Neural progenitor cell (in vitro differentiated cells): Measurements from ENCODE around the gene INHBC. TPM values are rescaled to one million over a fixed set of nuclear protein-coding genes. Genes with fewer than 3 reads are reported as not detected.

Source experiments
- DNase-seq: peaks from one replicate; pipeline ENCODE4 v3.0.0-alpha.2; 2016; ENCODE audit warnings: low spot score
- H2AFZ ChIP-seq: fragments of 200-600 bp; sonication (generic); replicated peaks from 2 replicates; pipeline ENCODE4 v1.6.1; 2016; ENCODE audit warnings: antibody characterized with exemption
- H3F3A ChIP-seq: fragments of 200-600 bp; sonication (generic); 2 replicates; pipeline ENCODE4 v1.6.1; 2016; ENCODE audit warnings: antibody characterized with exemption, low read depth
- H3K27ac ChIP-seq: fragments of 200-600 bp; sonication (generic); 2 replicates; pipeline ENCODE4 v1.5.1; 2016; ENCODE audit warnings: mild to moderate bottlenecking
- H3K27me3 ChIP-seq: fragments of 200-600 bp; sonication (generic); 2 replicates; pipeline ENCODE4 v1.6.1; 2016; ENCODE audit warnings: mild to moderate bottlenecking, moderate library complexity
- H3K36me3 ChIP-seq: fragments of 200-600 bp; sonication (generic); 2 replicates; pipeline ENCODE4 v1.5.1; 2016
- H3K4me1 ChIP-seq: fragments of 200-600 bp; sonication (generic); 2 replicates; pipeline ENCODE4 v1.6.1; 2016; ENCODE audit warnings: mixed run types
- H3K4me2 ChIP-seq: fragments of 200-600 bp; sonication (generic); 2 replicates; pipeline ENCODE4 v1.6.1; 2016
- H3K4me3 ChIP-seq: fragments of 200-600 bp; sonication (generic); 2 replicates; pipeline ENCODE4 v1.5.1; 2016
- H3K79me2 ChIP-seq: fragments of 200-600 bp; sonication (generic); 2 replicates; pipeline ENCODE4 v1.6.1; 2016; ENCODE audit warnings: low read depth
- H3K9ac ChIP-seq: fragments of 200-600 bp; sonication (generic); 2 replicates; pipeline ENCODE4 v1.6.1; 2016
- H3K9me3 ChIP-seq: fragments of 200-600 bp; sonication (generic); 2 replicates; pipeline ENCODE4 v1.5.1; 2016; ENCODE audit warnings: low read depth
- H4K20me1 ChIP-seq: fragments of 200-600 bp; sonication (generic); 2 replicates; pipeline ENCODE4 v1.6.1; 2016; ENCODE audit warnings: low read depth
- H3K27ac Mint-ChIP-seq: 3 replicates; pipeline ENCODE4 v1.8.0; 2021; ENCODE audit warnings: mixed read lengths
- H3K27me3 Mint-ChIP-seq: 2 replicates; pipeline ENCODE4 v1.8.0; 2022; ENCODE audit warnings: low read depth, mild to moderate bottlenecking, inconsistent platforms, moderate library complexity, mixed read lengths; ENCODE audit not compliant: insufficient read depth
- H3K36me3 Mint-ChIP-seq: 3 replicates; pipeline ENCODE4 v1.8.0; 2021; ENCODE audit warnings: mixed read lengths
- H3K4me1 Mint-ChIP-seq: 3 replicates; pipeline ENCODE4 v1.8.0; 2021; ENCODE audit warnings: mixed read lengths
- H3K4me3 Mint-ChIP-seq: 3 replicates; pipeline ENCODE4 v1.8.0; 2021; ENCODE audit warnings: mild to moderate bottlenecking, moderate library complexity, mixed read lengths
- H3K9me3 Mint-ChIP-seq: 3 replicates; pipeline ENCODE4 v1.8.0; 2020; ENCODE audit warnings: mixed read lengths
- EZH2 ChIP-seq: fragments of 200-600 bp; sonication (generic); IDR thresholded peaks from 2 replicates; pipeline ENCODE4 v1.6.1; 2017; ENCODE audit warnings: antibody characterized with exemption, mild to moderate bottlenecking, moderate library complexity
- EZH2phosphoT487 ChIP-seq: fragments of 200-600 bp; sonication (generic); IDR thresholded peaks from 2 replicates; pipeline ENCODE4 v1.6.1; 2017; ENCODE audit warnings: antibody characterized with exemption
- total RNA-seq: library from RNA; depleted of rRNA; stranded (reverse); fragments of >200 nt; gene quantifications from 2 replicates; pipeline ENCODE4 v1.2.3, GENCODE V29; 2015; ENCODE audit warnings: low replicate concordance
- TF ChIP-seq, protein P1 (sequence below): fragments of 200-600 bp; sonication (generic); IDR thresholded peaks from 2 replicates; pipeline ENCODE4 v1.5.1; 2017; ENCODE audit warnings: antibody characterized with exemption, mild to moderate bottlenecking

The INHBC gene
- total RNA-seq, 1 donor from 2014 or later, result not detected

DNA sequence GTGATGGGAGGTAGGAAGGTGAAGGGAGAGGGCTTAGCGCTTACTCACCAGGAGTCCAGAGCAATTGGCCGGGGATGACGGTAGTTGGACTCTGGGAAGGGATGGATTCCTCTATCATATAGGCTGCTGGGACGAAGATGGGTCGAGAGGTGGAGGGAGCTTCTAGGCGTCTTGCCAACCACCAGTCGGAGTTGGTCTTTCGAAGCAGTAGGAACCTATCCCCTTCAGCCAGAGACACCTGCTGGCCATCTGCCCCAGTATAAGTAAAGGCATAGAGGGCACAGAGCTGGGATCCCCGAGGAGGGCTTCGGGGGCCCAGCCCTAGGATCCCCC lies 44.4 kb downstream of the INHBC start:
- Mint-ChIP-seq H3K36me3 (no peaks in the 10 kb centered on the region), H3K27ac (no peak overlapping the region), H3K4me3 (no peak overlapping the region), H3K9me3 (no peaks in the 10 kb centered on the region), H3K27me3 (peaks cover 28% of the 10 kb centered on the region), H3K4me1 (peaks cover 2% of the 10 kb centered on the region)
- no peaks in the 10 kb centered on the region for H3K36me3 ChIP-seq
- TF ChIP-seq, protein P1, sequence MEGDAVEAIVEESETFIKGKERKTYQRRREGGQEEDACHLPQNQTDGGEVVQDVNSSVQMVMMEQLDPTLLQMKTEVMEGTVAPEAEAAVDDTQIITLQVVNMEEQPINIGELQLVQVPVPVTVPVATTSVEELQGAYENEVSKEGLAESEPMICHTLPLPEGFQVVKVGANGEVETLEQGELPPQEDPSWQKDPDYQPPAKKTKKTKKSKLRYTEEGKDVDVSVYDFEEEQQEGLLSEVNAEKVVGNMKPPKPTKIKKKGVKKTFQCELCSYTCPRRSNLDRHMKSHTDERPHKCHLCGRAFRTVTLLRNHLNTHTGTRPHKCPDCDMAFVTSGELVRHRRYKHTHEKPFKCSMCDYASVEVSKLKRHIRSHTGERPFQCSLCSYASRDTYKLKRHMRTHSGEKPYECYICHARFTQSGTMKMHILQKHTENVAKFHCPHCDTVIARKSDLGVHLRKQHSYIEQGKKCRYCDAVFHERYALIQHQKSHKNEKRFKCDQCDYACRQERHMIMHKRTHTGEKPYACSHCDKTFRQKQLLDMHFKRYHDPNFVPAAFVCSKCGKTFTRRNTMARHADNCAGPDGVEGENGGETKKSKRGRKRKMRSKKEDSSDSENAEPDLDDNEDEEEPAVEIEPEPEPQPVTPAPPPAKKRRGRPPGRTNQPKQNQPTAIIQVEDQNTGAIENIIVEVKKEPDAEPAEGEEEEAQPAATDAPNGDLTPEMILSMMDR, result no peak
- TF ChIP-seq EZH2 (no peak), EZH2phosphoT487 (no peak)
- H3K4me3 ChIP-seq, result no peak overlapping the region
- no peak overlapping the region for H3K4me2 ChIP-seq
- no peak overlapping the region for H3K9ac ChIP-seq
- H3K27me3 ChIP-seq, result peaks cover 82% of the 10 kb centered on the region
- H2AFZ ChIP-seq, result no peak overlapping the region
- no peaks in the 10 kb centered on the region for H3K9me3 ChIP-seq
- peaks cover 11% of the 10 kb centered on the region for H3K4me1 ChIP-seq
- no peak overlapping the region for H3K27ac ChIP-seq
- no peak for DNase-seq
- no peaks in the 10 kb centered on the region for H3K79me2 ChIP-seq
- H3F3A ChIP-seq, result peaks cover 3% of the 10 kb centered on the region
- peaks cover 2% of the 10 kb centered on the region for H4K20me1 ChIP-seq

DNA sequence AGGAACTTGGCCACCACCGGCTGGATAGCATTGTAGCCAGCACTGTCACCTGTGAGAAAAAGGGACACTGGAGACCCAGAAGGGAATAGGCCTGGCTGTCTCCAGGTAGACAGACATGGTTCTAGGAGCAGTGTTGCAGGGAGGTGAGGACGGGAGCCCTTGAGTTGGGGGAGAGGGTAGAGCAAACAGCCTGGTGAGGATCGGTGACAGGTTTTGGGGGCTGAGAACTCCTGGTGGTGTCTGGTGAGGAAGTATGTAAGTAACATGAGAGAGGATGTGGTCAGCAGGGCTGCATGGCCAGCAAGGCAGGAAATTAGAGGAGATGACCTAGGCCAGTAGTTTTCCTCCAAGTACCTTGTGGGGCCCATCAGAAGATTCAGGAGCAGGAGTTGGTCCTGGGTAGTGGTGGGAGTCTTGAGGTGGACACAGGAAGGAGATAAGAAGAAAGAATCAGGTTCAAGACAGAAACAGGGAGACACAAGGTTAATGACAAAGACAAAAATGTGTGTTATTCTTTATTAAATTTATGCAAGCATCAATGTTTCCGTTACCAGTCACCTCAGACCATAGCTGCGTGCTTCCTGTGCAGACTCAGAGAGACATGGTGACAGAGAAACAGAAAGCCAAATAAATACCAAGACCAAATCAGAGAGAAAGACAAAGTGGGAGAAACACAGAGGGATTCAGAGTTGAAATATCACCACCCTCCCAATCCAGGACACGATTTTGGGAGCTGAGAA lies 45.0 kb downstream of the INHBC start, which contains the start of gene ARHGAP9:
Gene ARHGAP9 (minus strand): TSS at position 491 of the 740 bp plus-strand sequence. CDS start 460 bp downstream, at position 31.
- Histone ChIP-seq H3K79me2 (no peaks in the 10 kb centered on the region), H3K27ac (no peak within 1 kb of the TSS), H3K9me3 (no peaks in the 10 kb centered on the region), H3K4me1 (peaks cover 11% of the 10 kb centered on the region), H4K20me1 (peaks cover 2% of the 10 kb centered on the region), H2AFZ (no peak within 1 kb of the TSS), H3K27me3 (peaks cover 77% of the 10 kb centered on the region), H3F3A (peaks cover 3% of the 10 kb centered on the region), H3K9ac (no peak within 1 kb of the TSS), H3K36me3 (no peaks in the 10 kb centered on the region), H3K4me3 (no peak within 1 kb of the TSS), H3K4me2 (no peak within 1 kb of the TSS)
- Mint-ChIP-seq H3K9me3 (no peaks in the 10 kb centered on the region), H3K27ac (peak within 1 kb of the TSS; percentile 9), H3K27me3 (peaks cover 28% of the 10 kb centered on the region), H3K36me3 (no peaks in the 10 kb centered on the region), H3K4me1 (peaks cover 2% of the 10 kb centered on the region), H3K4me3 (no peak within 1 kb of the TSS)
- DNase-seq, result no peak
- TF ChIP-seq EZH2 (no peak), EZH2phosphoT487 (no peak)
- TF ChIP-seq, protein P1, result no peak

DNA sequence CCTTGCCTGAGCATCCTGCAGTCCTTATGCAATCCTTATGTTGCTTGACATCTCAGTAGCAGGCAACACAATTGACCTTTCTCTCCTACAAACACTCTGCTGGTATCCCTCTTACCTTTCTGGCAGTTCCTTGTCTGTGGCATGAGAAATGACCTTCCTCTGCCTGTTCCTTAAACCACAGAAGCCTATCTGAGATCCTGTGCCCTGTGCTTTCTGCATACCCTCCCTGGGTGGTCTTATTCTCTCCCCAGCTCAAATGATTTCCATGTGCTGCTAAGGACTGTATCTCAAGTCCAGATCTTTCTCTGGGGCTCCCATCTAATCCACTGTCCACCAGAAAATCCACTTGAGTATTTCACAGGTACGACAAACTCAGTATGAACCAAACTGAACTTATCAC lies 47.1 kb downstream of the INHBC start:
- Histone ChIP-seq H3K4me1 (no peaks in the 10 kb centered on the region), H3K9ac (no peak overlapping the region), H3K4me2 (no peak overlapping the region), H4K20me1 (no peaks in the 10 kb centered on the region), H3K9me3 (no peaks in the 10 kb centered on the region), H3K4me3 (no peak overlapping the region), H3F3A (no peaks in the 10 kb centered on the region), H3K27ac (no peak overlapping the region), H3K79me2 (no peaks in the 10 kb centered on the region), H3K27me3 (peaks cover 56% of the 10 kb centered on the region), H2AFZ (no peak overlapping the region), H3K36me3 (no peaks in the 10 kb centered on the region)
- DNase-seq, result no peak
- TF ChIP-seq, protein P1, result no peak
- no peak for TF ChIP-seq EZH2
- TF ChIP-seq EZH2phosphoT487, result no peak
- Mint-ChIP-seq H3K27me3 (peaks cover 25% of the 10 kb centered on the region), H3K27ac (peak overlapping the region; percentile 64), H3K4me1 (peaks cover 2% of the 10 kb centered on the region), H3K4me3 (no peak overlapping the region), H3K36me3 (no peaks in the 10 kb centered on the region), H3K9me3 (no peaks in the 10 kb centered on the region)
